Measurements from ENCODE around the gene ZNF516. TPM values are rescaled to one million over a fixed set of nuclear protein-coding genes. Genes with fewer than 3 reads are reported as not detected.

Gene ZNF516
- total RNA-seq, 2 donors from 2014 or later = 10.8 to 21.1 TPM

DNA sequence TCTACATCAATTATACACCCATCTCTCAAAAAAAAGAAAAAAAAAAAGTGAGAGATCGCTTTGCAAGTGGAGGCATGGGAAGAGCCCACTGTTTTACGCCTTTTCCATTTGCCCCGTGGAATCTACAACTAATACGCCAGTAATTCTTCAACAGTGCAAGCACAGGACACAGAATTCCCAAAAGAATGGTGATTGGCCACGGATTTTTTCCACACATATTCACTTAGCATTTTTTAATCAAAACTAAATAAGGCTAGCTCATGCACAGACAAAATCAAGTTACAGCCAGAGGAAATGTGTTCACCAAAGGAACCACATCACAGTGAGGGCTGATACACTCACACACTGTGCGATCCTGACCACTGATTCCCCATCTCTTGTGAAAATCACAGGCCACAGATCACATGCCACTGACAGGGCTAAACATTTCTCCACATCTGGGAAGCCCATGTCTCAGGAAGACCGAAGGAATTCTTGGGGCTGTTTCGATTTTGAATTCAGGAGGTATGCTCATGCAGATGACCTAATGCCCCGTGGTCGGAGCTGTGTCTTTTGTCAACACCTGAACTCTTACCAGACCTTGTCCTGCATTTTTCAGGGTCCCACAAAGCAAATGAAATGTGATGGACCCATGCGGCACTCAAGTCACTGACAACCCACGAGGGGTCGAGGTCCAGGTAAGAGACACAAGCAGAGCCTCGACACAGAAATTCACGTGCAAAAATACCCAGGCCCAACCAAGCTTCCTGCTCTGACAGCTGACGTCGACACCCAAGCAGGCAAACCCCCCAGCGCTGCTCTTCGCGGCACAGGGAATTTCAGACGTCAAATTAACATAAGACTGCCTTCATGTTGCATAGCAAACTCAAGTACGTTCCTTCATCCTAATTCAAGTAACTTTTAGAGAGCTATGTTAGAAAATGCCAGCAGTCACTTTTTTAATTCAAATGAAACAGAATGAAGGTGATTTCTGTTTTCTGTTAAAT, 69.6 kb downstream of the ZNF516 start:
- Mint-ChIP-seq H3K4me1 (ENCODE audit: low read depth in 2 of 2) (peaks cover 9 to 34% of the 10 kb centered on the region in 2 donors), H3K4me3 (no peak overlapping the region), H3K27ac (no peak overlapping the region), H3K27me3 (no peaks in the 10 kb centered on the region), H3K9me3 (no peaks in the 10 kb centered on the region), H3K36me3 (no peaks in the 10 kb centered on the region)
- no peak for DNase-seq (ENCODE audit: low spot score)
- no peak for ATAC-seq

GRCh38 chr18:76422838-76423237, 72.2 kb downstream of the ZNF516 start:
- H3K36me3 Mint-ChIP-seq = no peaks in the 10 kb centered on the region
- no peaks in the 10 kb centered on the region for H3K27me3 Mint-ChIP-seq
- ATAC-seq = no peak
- no peak overlapping the region for H3K4me3 Mint-ChIP-seq
- H3K9me3 Mint-ChIP-seq = no peaks in the 10 kb centered on the region
- DNase-seq (ENCODE audit: low spot score) = no peak
- H3K4me1 Mint-ChIP-seq (ENCODE audit: low read depth in 2 of 2) = peaks cover 19 to 50% of the 10 kb centered on the region in 2 donors
- no peak overlapping the region for H3K27ac Mint-ChIP-seq

DNA sequence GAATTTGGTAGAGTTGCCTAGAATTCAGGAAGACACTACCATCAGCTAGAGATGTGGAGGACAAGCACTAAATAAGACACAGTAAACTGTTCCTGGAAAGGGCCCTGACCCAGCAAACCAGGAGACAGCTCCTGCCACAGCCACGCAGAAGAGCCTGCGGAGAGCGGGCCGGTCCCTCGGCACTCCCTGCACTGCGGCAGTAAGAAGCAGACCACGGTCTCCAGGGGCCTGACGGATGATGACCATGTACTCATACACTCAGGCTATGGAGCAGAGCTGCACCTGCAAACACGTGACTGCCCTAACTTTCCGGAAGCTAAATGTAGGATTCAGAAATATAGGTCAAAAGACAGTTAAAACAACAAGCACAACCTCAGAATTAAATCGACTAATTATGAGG, 72.9 kb downstream of the ZNF516 start:
- peaks cover 20 to 45% of the 10 kb centered on the region in 2 donors for H3K4me1 Mint-ChIP-seq (ENCODE audit: low read depth in 2 of 2)
- H3K27me3 Mint-ChIP-seq = no peaks in the 10 kb centered on the region
- no peak for DNase-seq (ENCODE audit: low spot score)
- no peaks in the 10 kb centered on the region for H3K9me3 Mint-ChIP-seq
- H3K36me3 Mint-ChIP-seq = no peaks in the 10 kb centered on the region
- no peak overlapping the region for H3K27ac Mint-ChIP-seq
- no peak overlapping the region for H3K4me3 Mint-ChIP-seq
- ATAC-seq = no peak

- no peaks in the 10 kb centered on the region for H3K9me3 Mint-ChIP-seq
- DNase-seq (ENCODE audit: low spot score) (no peak), ATAC-seq (no peak)
- no peak overlapping the region for H3K27ac Mint-ChIP-seq
- no peak overlapping the region for H3K4me3 Mint-ChIP-seq
- H3K27me3 Mint-ChIP-seq = no peaks in the 10 kb centered on the region
- peaks cover 23 to 46% of the 10 kb centered on the region in 2 donors for H3K4me1 Mint-ChIP-seq (ENCODE audit: low read depth in 2 of 2)
- no peaks in the 10 kb centered on the region for H3K36me3 Mint-ChIP-seq
These were observed 73.4 kb downstream of the ZNF516 start for GRCh38 chr18:76421685-76422078.

- no peak overlapping the region for H3K27ac Mint-ChIP-seq
- H3K36me3 Mint-ChIP-seq = no peaks in the 10 kb centered on the region
- H3K4me1 Mint-ChIP-seq (ENCODE audit: low read depth in 2 of 2) = peaks cover 26 to 47% of the 10 kb centered on the region in 2 donors
- ATAC-seq = no peak
- H3K9me3 Mint-ChIP-seq = no peaks in the 10 kb centered on the region
- H3K4me3 Mint-ChIP-seq = no peak overlapping the region
- no peaks in the 10 kb centered on the region for H3K27me3 Mint-ChIP-seq
- no peak for DNase-seq (ENCODE audit: low spot score)
These were observed 74.0 kb downstream of the ZNF516 start for GRCh38 chr18:76420898-76421684.

DNA sequence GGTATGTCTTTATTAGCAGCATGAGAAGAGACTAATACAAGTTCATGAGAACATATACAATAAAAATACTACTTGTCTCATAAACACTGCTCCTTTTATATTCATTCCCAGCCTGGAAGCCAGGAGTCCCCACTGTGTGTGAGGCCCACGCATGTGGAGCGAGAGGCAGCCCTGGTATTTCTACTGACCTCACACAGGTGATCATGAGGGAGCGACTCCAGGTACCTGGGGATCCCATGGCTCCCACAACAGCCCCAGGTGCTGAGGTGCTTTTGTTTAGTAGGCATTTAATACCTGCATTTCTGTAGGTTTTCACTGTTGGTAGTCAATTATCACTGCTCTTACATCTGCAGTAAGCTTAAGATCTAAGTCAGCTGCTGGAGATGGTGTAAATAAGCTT, 75.2 kb downstream of the ZNF516 start:
- Mint-ChIP-seq H3K4me1 (ENCODE audit: low read depth in 2 of 2) (peaks cover 26 to 45% of the 10 kb centered on the region in 2 donors), H3K4me3 (no peak overlapping the region), H3K27ac (no peak overlapping the region), H3K27me3 (no peaks in the 10 kb centered on the region), H3K9me3 (no peaks in the 10 kb centered on the region), H3K36me3 (no peaks in the 10 kb centered on the region)
- no peak for DNase-seq (ENCODE audit: low spot score)
- no peak for ATAC-seq

GRCh38 chr18:76416911-76417310, 78.1 kb downstream of the ZNF516 start:
- ATAC-seq = no peak
- DNase-seq (ENCODE audit: low spot score) = no peak
- Mint-ChIP-seq H3K9me3 (no peaks in the 10 kb centered on the region), H3K27me3 (no peaks in the 10 kb centered on the region), H3K4me1 (ENCODE audit: low read depth in 2 of 2) (peaks cover 28 to 47% of the 10 kb centered on the region in 2 donors), H3K36me3 (no peaks in the 10 kb centered on the region), H3K27ac (no peak overlapping the region), H3K4me3 (no peak overlapping the region)

DNA sequence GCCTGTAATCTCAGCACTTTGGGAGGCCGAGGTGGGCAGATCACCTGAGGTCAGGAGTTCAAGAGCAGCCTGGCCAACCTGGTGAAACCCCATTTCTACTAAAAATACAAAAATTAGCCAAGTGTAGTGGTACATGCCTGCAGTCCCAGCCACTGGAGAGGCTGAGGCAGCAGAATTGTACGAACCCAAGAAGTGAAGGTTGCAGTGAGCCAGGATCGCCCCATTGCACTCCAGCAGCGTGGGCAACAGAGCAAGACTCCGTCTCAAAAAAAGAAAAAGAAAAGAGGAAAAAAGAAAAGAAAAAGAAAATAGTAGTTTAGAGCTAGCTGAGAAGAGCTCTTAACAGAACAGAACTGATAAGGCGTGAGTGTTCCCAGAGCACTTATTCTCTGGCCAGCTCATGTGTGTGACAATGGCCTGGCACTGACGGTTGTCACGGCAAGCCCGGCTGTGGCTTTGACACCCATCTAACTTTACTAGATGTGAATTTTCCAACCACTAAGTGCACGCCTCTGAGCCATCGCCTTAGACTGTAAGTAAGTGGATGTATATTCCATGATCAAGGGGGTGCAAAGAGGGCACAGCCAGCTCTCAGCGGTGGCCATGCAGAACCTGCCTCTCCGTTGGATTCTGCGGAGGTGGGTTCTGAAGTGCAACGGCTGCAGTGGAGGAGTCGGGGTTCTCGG, 80.0 kb downstream of the ZNF516 start:
- H3K27ac Mint-ChIP-seq = peak overlapping the region; percentile 15 to 24

GRCh38 chr18:76412818-76413565, 82.0 kb downstream of the ZNF516 start:
- no peaks in the 10 kb centered on the region for H3K36me3 Mint-ChIP-seq

More for the DNA sequence above, 80.0 kb downstream of the ZNF516 start:
- H3K4me1 Mint-ChIP-seq (ENCODE audit: low read depth in 2 of 2) = peaks cover 39 to 54% of the 10 kb centered on the region in 2 donors
- ATAC-seq (peak; percentile 83 to 94), DNase-seq (ENCODE audit: low spot score) (peak; percentile 81)
- no peaks in the 10 kb centered on the region for H3K27me3 Mint-ChIP-seq
- no peaks in the 10 kb centered on the region for H3K9me3 Mint-ChIP-seq
- no peaks in the 10 kb centered on the region for H3K36me3 Mint-ChIP-seq
- H3K4me3 Mint-ChIP-seq = peak overlapping the region; percentile 66

DNA sequence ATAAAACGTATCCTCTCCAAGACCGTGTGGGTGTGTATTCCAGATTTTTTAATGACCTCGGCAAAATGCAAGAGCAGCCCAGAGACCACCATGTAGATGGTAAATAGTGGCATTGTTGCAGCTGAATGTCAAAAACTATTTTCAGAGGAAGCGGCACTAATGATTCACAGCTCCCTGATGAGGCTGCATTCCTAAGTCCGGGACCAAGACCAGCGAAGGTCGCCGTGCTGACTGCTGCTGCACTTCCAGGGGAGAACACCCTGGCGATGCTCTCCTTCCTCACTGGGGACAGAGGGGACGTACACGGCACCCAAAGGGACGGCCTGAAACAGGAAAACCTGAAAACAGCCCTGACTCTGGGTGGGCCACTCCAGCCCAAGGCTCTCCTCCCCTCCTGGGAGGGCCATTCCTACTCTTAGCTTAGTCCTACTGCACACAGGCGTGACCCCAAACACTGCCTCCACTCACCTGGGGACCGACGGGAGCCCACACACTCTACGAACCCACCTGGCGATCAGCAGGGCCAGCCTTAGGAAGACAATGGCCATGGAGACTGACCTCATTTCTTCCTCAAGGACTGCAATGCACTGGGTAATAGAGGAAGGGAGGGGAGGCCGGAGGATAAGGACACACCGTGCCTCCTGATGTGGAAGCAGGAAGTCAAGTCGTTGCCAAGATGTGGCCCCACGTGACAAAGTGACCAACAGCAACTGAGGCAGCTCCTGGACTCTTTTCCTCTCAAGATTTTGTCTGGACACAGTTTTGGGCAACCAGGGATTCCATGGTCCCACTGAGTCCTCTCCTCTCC, 82.8 kb downstream of the ZNF516 start:
- no peaks in the 10 kb centered on the region for H3K36me3 Mint-ChIP-seq
- no peaks in the 10 kb centered on the region for H3K9me3 Mint-ChIP-seq
- H3K4me3 Mint-ChIP-seq = no peak overlapping the region
- ATAC-seq (no peak), DNase-seq (ENCODE audit: low spot score) (no peak)
- H3K27me3 Mint-ChIP-seq = no peaks in the 10 kb centered on the region
- peaks cover 28 to 43% of the 10 kb centered on the region in 2 donors for H3K4me1 Mint-ChIP-seq (ENCODE audit: low read depth in 2 of 2)
- H3K27ac Mint-ChIP-seq = peak overlapping the region in 1 of 2 donors; percentile 53

More at GRCh38 chr18:76412818-76413565, 82.0 kb downstream of the ZNF516 start:
- Mint-ChIP-seq H3K27me3 (no peaks in the 10 kb centered on the region), H3K27ac (peak overlapping the region in 1 of 2 donors; percentile 53), H3K9me3 (no peaks in the 10 kb centered on the region), H3K4me1 (ENCODE audit: low read depth in 2 of 2) (peaks cover 30 to 45% of the 10 kb centered on the region in 2 donors), H3K4me3 (no peak overlapping the region)
- ATAC-seq (no peak), DNase-seq (ENCODE audit: low spot score) (no peak)

DNA sequence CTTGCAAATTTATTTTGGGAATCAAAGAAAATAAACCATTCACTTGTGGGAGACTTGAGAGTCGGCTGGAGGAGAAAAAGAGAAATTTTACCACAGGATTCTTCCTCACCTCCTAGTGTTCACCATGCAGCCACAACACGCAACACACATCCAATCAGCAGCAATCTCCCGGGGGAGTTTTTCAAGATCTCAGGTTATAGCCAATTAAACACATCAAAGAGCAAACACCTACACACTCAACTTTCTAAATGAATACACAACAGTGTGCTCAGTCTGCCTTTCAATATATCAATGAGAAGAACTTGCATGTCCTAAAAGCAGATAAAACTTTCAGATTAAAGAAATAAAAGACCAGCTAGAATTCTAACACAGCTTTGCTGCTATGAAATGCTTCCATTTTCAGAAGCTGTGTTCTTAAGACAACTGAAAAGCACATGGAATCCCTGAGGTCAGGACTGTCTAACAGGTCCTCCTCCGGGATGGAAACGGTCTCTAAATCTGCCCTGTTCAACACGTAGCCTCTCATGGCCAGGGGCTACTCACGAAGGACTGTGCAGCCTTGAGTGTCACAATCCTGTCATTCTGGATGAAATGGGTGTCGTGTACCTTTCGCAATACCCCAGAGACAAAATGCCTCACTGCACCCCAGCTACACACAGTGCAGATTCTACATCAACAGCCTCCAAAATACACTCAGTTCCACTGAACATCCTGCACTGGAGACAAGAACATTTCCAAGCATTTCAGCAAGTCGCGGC, 84.2 kb downstream of the ZNF516 start:
- no peaks in the 10 kb centered on the region for H3K27me3 Mint-ChIP-seq
- H3K4me1 Mint-ChIP-seq (ENCODE audit: low read depth in 2 of 2) = peaks cover 30 to 48% of the 10 kb centered on the region in 2 donors
- peak overlapping the region in 1 of 2 donors; percentile 3 for H3K27ac Mint-ChIP-seq
- ATAC-seq (no peak), DNase-seq (ENCODE audit: low spot score) (no peak)
- no peaks in the 10 kb centered on the region for H3K36me3 Mint-ChIP-seq
- no peaks in the 10 kb centered on the region for H3K9me3 Mint-ChIP-seq
- H3K4me3 Mint-ChIP-seq = no peak overlapping the region

DNA sequence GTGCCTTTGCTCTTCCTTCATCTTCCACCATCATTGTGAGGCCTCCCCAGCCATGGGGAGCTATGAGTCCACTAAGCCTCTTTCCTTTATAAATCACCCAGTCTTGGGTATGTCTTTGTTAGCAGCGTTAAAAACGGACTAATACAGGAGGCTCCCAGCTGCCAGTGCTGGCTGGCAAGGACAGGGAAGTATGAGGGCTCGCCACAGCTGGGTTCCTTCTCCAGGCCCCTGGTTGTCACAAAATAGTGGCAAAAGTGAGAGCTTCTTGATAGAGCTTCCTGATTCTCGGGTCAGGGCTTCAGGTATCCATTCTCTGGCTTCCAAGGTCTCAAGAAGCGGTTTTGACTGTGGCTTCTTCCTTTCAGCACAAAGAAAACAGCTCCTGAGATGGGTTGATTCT, 85.0 kb downstream of the ZNF516 start:
- Mint-ChIP-seq H3K27me3 (no peaks in the 10 kb centered on the region), H3K27ac (no peak overlapping the region), H3K4me1 (ENCODE audit: low read depth in 2 of 2) (peaks cover 26 to 44% of the 10 kb centered on the region in 2 donors), H3K4me3 (no peak overlapping the region), H3K36me3 (no peaks in the 10 kb centered on the region), H3K9me3 (no peaks in the 10 kb centered on the region)
- ATAC-seq (no peak), DNase-seq (ENCODE audit: low spot score) (no peak)

Data from natural killer cell treated with Interleukin-12 subunit alpha and Interleukin-12 subunit beta and Interleukin-15 and Interleukin-18, amount 100 ng/mL, for 72 hours (primary cell).